ENCODE data around the gene NELFCD.

Gene NELFCD

GRCh38 chr20:58994390-58995159, 13.5 kb downstream of the NELFCD start:
- DNase-seq (ENCODE audit: low spot score) = no peak

- DNase-seq (ENCODE audit: low spot score) = no peak
These were observed 14.6 kb downstream of the NELFCD start for GRCh38 chr20:58995461-58996225.

- DNase-seq (ENCODE audit: low spot score) = no peak
These were observed 15.2 kb downstream of the NELFCD start for GRCh38 chr20:58996226-58996611.

GRCh38 chr20:58997141-58997770, 16.2 kb downstream of the NELFCD start:
- no peak for DNase-seq (ENCODE audit: low spot score)

GRCh38 chr20:58998656-58999055, 17.6 kb downstream of the NELFCD start:
- DNase-seq (ENCODE audit: low spot score) = no peak

GRCh38 chr20:59000326-59000725, 19.3 kb downstream of the NELFCD start:
- DNase-seq (ENCODE audit: low spot score) = no peak

- no peak for DNase-seq (ENCODE audit: low spot score)
These were observed 20.0 kb downstream of the NELFCD start for GRCh38 chr20:59001068-59001448.

- no peak for DNase-seq (ENCODE audit: low spot score)
These were observed 20.6 kb downstream of the NELFCD start for GRCh38 chr20:59001449-59002171.

- DNase-seq (ENCODE audit: low spot score) = no peak
These were observed 21.3 kb downstream of the NELFCD start for GRCh38 chr20:59002388-59002787.

- no peak for DNase-seq (ENCODE audit: low spot score)
These were observed 21.9 kb downstream of the NELFCD start for GRCh38 chr20:59002874-59003399.

GRCh38 chr20:59003836-59004492, 22.9 kb downstream of the NELFCD start:
- DNase-seq (ENCODE audit: low spot score) = no peak

GRCh38 chr20:59004493-59004762, 23.4 kb downstream of the NELFCD start:
- DNase-seq (ENCODE audit: low spot score) = no peak

GRCh38 chr20:59004763-59005522, 23.9 kb downstream of the NELFCD start:
- no peak for DNase-seq (ENCODE audit: low spot score)

GRCh38 chr20:59005523-59006166, 24.6 kb downstream of the NELFCD start:
- DNase-seq (ENCODE audit: low spot score) = no peak

GRCh38 chr20:59006167-59006863, 25.3 kb downstream of the NELFCD start:
- DNase-seq (ENCODE audit: low spot score) = peak; percentile 77

GRCh38 chr20:59006864-59007664, 26.0 kb downstream of the NELFCD start, which contains the start of gene CTSZ:
Gene CTSZ, minus strand, starts transcription at chr20:59007254. Its CDS starts 126 bp downstream, at chr20:59007128.
- DNase-seq (ENCODE audit: low spot score) = peak; percentile 91

- no peak for DNase-seq (ENCODE audit: low spot score)
These were observed 26.8 kb downstream of the NELFCD start for GRCh38 chr20:59007665-59008511.

All from AG08396 (cell line).